GM23338 (cell line): ENCODE measurements around the gene GALNT13.

Experiments
- EZH2 ChIP-seq: fragments of 200-600 bp; sonication (generic); IDR thresholded peaks from one replicate; pipeline ENCODE4 v1.8.0; 2017; ENCODE audit warnings: antibody characterized with exemption, mild to moderate bottlenecking, low read depth; ENCODE audit not compliant: unreplicated experiment
- POLR2AphosphoS5 ChIP-seq: IDR thresholded peaks from 2 replicates; pipeline ENCODE4 v1.6.1; 2016; ENCODE audit warnings: antibody characterized with exemption, low read depth
- TF ChIP-seq, protein P1 (sequence below), 2 experiments: fragments of 200-600 bp in 1 of 2; sonication (generic) in 1 of 2; conservative IDR thresholded peaks; 2 replicates each; pipeline versions ENCODE4 v1.5.1 to v1.6.1; 2016 to 2017; ENCODE audit warnings: antibody characterized with exemption in 2 of 2, low read depth in 2 of 2, mild to moderate bottlenecking in 2 of 2, moderate library complexity in 1 of 2
- TF ChIP-seq, protein P2 (sequence below): IDR thresholded peaks from one replicate; pipeline ENCODE4 v1.6.1; 2018; ENCODE audit warnings: antibody characterized with exemption; ENCODE audit not compliant: unreplicated experiment

DNA sequence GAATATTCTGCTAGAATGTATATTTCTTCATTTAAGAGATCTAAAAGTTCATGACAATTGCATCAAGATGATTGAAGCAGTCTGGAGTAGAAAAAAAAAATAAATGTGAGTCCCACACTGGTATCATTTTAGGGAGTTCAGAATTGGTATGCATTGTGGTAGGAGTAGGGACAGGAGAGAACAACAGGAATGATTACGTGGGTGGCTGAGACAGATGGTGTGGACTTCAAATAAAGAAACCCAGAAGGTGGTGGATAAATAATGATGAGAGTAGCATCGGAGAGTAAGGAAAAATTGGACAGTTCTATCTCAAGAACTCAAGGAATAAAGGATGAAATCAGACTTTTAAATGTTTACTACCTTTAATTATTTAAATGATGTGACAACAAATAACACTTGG, 289.6 kb downstream of the GALNT13 start:
- TF ChIP-seq POLR2AphosphoS5 (no peak), EZH2 (no peak)
- TF ChIP-seq, protein P1, sequence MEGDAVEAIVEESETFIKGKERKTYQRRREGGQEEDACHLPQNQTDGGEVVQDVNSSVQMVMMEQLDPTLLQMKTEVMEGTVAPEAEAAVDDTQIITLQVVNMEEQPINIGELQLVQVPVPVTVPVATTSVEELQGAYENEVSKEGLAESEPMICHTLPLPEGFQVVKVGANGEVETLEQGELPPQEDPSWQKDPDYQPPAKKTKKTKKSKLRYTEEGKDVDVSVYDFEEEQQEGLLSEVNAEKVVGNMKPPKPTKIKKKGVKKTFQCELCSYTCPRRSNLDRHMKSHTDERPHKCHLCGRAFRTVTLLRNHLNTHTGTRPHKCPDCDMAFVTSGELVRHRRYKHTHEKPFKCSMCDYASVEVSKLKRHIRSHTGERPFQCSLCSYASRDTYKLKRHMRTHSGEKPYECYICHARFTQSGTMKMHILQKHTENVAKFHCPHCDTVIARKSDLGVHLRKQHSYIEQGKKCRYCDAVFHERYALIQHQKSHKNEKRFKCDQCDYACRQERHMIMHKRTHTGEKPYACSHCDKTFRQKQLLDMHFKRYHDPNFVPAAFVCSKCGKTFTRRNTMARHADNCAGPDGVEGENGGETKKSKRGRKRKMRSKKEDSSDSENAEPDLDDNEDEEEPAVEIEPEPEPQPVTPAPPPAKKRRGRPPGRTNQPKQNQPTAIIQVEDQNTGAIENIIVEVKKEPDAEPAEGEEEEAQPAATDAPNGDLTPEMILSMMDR (conservative IDR thresholded peaks at IDR 0.05; ENCODE audit: low read depth in 2 of 2): no peak
- TF ChIP-seq, protein P2, sequence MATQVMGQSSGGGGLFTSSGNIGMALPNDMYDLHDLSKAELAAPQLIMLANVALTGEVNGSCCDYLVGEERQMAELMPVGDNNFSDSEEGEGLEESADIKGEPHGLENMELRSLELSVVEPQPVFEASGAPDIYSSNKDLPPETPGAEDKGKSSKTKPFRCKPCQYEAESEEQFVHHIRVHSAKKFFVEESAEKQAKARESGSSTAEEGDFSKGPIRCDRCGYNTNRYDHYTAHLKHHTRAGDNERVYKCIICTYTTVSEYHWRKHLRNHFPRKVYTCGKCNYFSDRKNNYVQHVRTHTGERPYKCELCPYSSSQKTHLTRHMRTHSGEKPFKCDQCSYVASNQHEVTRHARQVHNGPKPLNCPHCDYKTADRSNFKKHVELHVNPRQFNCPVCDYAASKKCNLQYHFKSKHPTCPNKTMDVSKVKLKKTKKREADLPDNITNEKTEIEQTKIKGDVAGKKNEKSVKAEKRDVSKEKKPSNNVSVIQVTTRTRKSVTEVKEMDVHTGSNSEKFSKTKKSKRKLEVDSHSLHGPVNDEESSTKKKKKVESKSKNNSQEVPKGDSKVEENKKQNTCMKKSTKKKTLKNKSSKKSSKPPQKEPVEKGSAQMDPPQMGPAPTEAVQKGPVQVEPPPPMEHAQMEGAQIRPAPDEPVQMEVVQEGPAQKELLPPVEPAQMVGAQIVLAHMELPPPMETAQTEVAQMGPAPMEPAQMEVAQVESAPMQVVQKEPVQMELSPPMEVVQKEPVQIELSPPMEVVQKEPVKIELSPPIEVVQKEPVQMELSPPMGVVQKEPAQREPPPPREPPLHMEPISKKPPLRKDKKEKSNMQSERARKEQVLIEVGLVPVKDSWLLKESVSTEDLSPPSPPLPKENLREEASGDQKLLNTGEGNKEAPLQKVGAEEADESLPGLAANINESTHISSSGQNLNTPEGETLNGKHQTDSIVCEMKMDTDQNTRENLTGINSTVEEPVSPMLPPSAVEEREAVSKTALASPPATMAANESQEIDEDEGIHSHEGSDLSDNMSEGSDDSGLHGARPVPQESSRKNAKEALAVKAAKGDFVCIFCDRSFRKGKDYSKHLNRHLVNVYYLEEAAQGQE: no peak
